ENCODE data around the gene DGCR6.
"Not testable (repeated sequence)": the region's sequence is repeated elsewhere in the genome, so short reads cannot be mapped to it uniquely, and the experiment has no call there.

GRCh38 chr22:18920257-18920902 is 14.3 kb downstream of the DGCR6 start:
- not testable (repeated sequence) for TF ChIP-seq CTCF (conservative IDR thresholded peaks at IDR 0.05; ENCODE audit: low read depth, low read length); POLR2A (IDR thresholded peaks at IDR 0.05; ENCODE audit: low read depth, low read length); USF2 (IDR thresholded peaks at IDR 0.05; ENCODE audit: low read depth, low read length); RFX5 (IDR thresholded peaks at IDR 0.05; ENCODE audit: low read depth, low read length); ELK1 (IDR thresholded peaks at IDR 0.05; ENCODE audit: borderline replicate concordance, low read depth, low read length); RAD21 (IDR thresholded peaks at IDR 0.05; ENCODE audit: low read length)
